Loucy (cell line): ENCODE measurements around the gene GNAQ.

ENCODE experiments used
- H2AFZ ChIP-seq: fragments of 200-600 bp; sonication (generic); 2 replicates; pipeline ENCODE4 v1.6.0; 2016; ENCODE audit warnings: antibody characterized with exemption, mild to moderate bottlenecking, low read length, moderate library complexity
- H3F3A ChIP-seq: fragments of 200-600 bp; 2 replicates; pipeline ENCODE4 v1.6.0; 2016; ENCODE audit warnings: antibody characterized with exemption, low read depth, mild to moderate bottlenecking
- H3K27me3 ChIP-seq: fragments of 200-600 bp; sonication (generic); 2 replicates; pipeline ENCODE4 v1.6.1; 2014; ENCODE audit warnings: low read length, mild to moderate bottlenecking; ENCODE audit not compliant: insufficient read depth, poor library complexity, severe bottlenecking
- H3K36me3 ChIP-seq: fragments of 200-600 bp; sonication (generic); 2 replicates; pipeline ENCODE4 v1.6.1; 2016; ENCODE audit warnings: low read length; ENCODE audit not compliant: insufficient read depth
- H3K4me1 ChIP-seq: fragments of 200-600 bp; sonication (generic); 2 replicates; pipeline ENCODE4 v1.5.1; 2014; ENCODE audit warnings: low read length, mild to moderate bottlenecking; ENCODE audit not compliant: insufficient read depth, poor library complexity, severe bottlenecking
- H3K4me2 ChIP-seq: fragments of 200-600 bp; sonication (generic); 2 replicates; pipeline ENCODE4 v1.6.0; 2014; ENCODE audit warnings: antibody characterized with exemption, low read length, low read depth, mild to moderate bottlenecking; ENCODE audit not compliant: poor library complexity, severe bottlenecking
- H3K4me3 ChIP-seq: fragments of 200-600 bp; sonication (generic); 2 replicates; pipeline ENCODE4 v1.5.1; 2014; ENCODE audit warnings: low read length, mild to moderate bottlenecking, mixed read lengths; ENCODE audit not compliant: poor library complexity, severe bottlenecking
- H3K79me2 ChIP-seq: fragments of 200-600 bp; sonication (generic); 2 replicates; pipeline ENCODE4 v1.6.1; 2014; ENCODE audit warnings: low read length; ENCODE audit not compliant: insufficient read depth
- H3K9ac ChIP-seq: fragments of 200-600 bp; sonication (generic); 2 replicates; pipeline ENCODE4 v1.6.0; 2014; ENCODE audit warnings: mild to moderate bottlenecking, low read depth, low read length, moderate library complexity; ENCODE audit not compliant: poor library complexity, severe bottlenecking
- H3K9me2 ChIP-seq: fragments of 200-600 bp; sonication (generic); replicated peaks from 2 replicates; pipeline ENCODE4 v1.6.1; 2016; ENCODE audit warnings: low read depth, low read length, mixed read lengths
- H3K9me3 ChIP-seq: fragments of 200-600 bp; sonication (generic); 2 replicates; pipeline ENCODE4 v1.6.1; 2014; ENCODE audit warnings: mild to moderate bottlenecking, antibody characterized with exemption, low read length, low read depth; ENCODE audit not compliant: insufficient read depth
- H4K20me1 ChIP-seq: fragments of 200-600 bp; sonication (generic); 2 replicates; pipeline ENCODE4 v1.6.0; 2014; ENCODE audit warnings: antibody characterized with exemption, low read length, mild to moderate bottlenecking; ENCODE audit not compliant: insufficient read depth, poor library complexity, severe bottlenecking
- EZH2phosphoT487 ChIP-seq: fragments of 200-600 bp; IDR thresholded peaks from 2 replicates; pipeline ENCODE4 v1.6.1; 2018; ENCODE audit warnings: antibody characterized with exemption, mild to moderate bottlenecking, moderate library complexity, borderline replicate concordance
- TF ChIP-seq, protein P1 (sequence below): fragments of 200-600 bp; sonication (generic); conservative IDR thresholded peaks from 2 replicates; pipeline ENCODE4 v1.5.1; 2014; ENCODE audit warnings: mild to moderate bottlenecking, antibody characterized with exemption, low read length

The GNAQ gene

DNA sequence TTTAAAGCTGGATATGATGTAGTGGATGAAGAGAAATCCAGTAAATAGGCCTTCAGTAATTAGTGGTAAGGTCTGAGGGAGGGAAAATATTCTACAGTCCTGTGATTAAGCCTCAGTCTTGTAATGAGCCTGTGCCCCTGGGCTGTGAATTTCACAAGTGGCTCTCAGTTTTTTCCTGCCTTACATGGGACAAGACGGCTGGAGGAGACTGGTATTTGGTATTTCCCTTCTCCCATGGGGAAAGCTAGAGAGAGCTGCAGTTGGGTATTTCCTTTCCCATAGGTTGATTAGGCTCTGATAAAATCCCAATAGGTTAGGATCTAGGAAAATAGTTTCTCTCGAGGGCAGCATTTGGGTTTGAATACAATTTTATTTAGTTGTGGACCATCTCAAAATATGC is 321.3 kb downstream of the GNAQ start:
- H3K9me2 ChIP-seq, result no peaks in the 10 kb centered on the region
- no peak overlapping the region for H2AFZ ChIP-seq
- H3K36me3 ChIP-seq, result no peaks in the 10 kb centered on the region; the same call in 1 of the 2 replicates
- no peaks in the 10 kb centered on the region for H3F3A ChIP-seq
- no peak overlapping the region for H3K9ac ChIP-seq
- no peaks in the 10 kb centered on the region for H3K79me2 ChIP-seq
- H4K20me1 ChIP-seq, result no peaks in the 10 kb centered on the region
- no peaks in the 10 kb centered on the region for H3K27me3 ChIP-seq
- H3K4me1 ChIP-seq, result no peaks in the 10 kb centered on the region
- H3K4me3 ChIP-seq, result no peak overlapping the region
- H3K4me2 ChIP-seq, result no peak overlapping the region
- no peaks in the 10 kb centered on the region for H3K9me3 ChIP-seq
- TF ChIP-seq, protein P1, sequence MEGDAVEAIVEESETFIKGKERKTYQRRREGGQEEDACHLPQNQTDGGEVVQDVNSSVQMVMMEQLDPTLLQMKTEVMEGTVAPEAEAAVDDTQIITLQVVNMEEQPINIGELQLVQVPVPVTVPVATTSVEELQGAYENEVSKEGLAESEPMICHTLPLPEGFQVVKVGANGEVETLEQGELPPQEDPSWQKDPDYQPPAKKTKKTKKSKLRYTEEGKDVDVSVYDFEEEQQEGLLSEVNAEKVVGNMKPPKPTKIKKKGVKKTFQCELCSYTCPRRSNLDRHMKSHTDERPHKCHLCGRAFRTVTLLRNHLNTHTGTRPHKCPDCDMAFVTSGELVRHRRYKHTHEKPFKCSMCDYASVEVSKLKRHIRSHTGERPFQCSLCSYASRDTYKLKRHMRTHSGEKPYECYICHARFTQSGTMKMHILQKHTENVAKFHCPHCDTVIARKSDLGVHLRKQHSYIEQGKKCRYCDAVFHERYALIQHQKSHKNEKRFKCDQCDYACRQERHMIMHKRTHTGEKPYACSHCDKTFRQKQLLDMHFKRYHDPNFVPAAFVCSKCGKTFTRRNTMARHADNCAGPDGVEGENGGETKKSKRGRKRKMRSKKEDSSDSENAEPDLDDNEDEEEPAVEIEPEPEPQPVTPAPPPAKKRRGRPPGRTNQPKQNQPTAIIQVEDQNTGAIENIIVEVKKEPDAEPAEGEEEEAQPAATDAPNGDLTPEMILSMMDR, result no peak
- no peak for TF ChIP-seq EZH2phosphoT487

DNA sequence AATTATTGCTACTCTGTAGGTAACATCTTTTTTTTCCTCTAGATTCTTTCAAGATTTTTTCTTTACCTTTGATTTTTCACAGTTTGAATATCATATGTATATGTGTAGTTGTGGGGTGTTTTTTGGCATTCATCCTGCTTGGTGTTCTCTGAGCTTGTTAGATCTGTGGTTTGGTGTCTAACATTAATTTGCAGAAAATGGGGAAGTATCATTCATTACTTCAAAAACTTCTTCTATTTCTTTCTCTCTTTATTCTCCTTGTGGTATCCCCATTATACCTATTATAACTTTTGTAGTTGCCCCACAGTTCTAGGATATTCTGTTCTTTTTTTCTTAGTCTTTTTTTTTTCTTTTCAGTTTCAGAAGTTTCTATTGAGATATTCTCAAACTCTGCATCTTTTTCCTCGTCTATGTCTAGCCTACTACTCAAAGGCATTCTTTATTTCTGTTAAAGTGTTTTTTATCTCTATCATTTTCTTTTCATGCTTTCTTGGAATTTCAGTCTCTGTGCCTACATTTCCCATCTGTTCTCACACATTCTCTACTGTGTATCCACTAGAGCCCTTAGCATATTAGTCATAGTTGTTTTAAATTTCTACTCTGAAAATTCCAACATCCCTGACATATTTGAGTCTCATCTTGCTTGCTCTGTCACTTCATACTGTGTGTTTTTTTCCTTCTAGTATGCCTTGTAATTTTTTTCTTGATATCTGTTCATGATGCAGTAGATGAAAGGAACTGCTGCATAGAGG is 323.4 kb downstream of the GNAQ start:
- Histone ChIP-seq H3K36me3 (no peaks in the 10 kb centered on the region; the same call in 1 of the 2 replicates), H3K27me3 (no peaks in the 10 kb centered on the region), H3K79me2 (no peaks in the 10 kb centered on the region), H3K9me2 (no peaks in the 10 kb centered on the region), H3K4me2 (no peak overlapping the region), H3K4me3 (no peak overlapping the region), H3K9ac (no peak overlapping the region), H3K9me3 (no peaks in the 10 kb centered on the region), H3K4me1 (no peaks in the 10 kb centered on the region), H3F3A (no peaks in the 10 kb centered on the region), H4K20me1 (no peaks in the 10 kb centered on the region), H2AFZ (no peak overlapping the region)
- no peak for TF ChIP-seq EZH2phosphoT487
- TF ChIP-seq, protein P1, result no peak

DNA sequence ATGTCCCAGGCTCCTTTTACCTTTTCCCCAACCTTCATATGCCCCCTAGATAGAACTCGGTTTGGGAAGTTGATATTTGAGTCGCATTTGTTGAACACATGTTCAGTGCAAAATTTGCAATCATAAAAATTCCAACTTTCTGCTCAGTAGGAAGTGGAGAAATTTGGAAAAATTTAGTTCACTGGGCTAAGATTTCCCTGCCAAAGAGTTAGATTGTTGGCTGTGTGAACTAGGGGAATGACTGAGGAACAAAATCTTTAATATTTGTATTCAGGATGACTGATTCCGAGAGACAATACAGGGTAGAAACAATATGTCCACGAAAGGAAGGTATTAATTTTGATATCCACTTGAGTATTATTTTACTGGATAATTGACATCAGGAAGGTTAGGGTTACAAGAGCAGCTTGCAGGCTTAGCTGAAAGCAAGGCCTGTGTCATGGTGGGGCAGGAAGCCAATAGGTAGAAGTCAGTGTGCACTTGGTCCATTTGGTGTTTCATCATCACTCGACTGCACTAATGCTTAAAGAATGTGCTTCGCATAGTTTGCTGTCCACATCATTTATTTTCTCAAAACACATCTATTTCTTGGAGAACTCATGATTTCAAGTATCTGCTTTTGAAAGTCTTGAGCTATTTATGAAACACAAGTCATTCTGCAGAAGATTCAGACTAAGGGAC is 324.1 kb downstream of the GNAQ start:
- no peaks in the 10 kb centered on the region; the same call in 1 of the 2 replicates for H3K36me3 ChIP-seq
- H3K4me3 ChIP-seq, result no peak overlapping the region
- H3F3A ChIP-seq, result no peaks in the 10 kb centered on the region
- H3K4me2 ChIP-seq, result no peak overlapping the region
- TF ChIP-seq, protein P1, result no peak
- TF ChIP-seq EZH2phosphoT487, result no peak
- no peaks in the 10 kb centered on the region for H4K20me1 ChIP-seq
- H3K27me3 ChIP-seq, result no peaks in the 10 kb centered on the region
- H3K4me1 ChIP-seq, result no peaks in the 10 kb centered on the region
- H3K9me2 ChIP-seq, result no peaks in the 10 kb centered on the region
- H3K79me2 ChIP-seq, result no peaks in the 10 kb centered on the region
- no peak overlapping the region for H3K9ac ChIP-seq
- no peaks in the 10 kb centered on the region for H3K9me3 ChIP-seq
- no peak overlapping the region for H2AFZ ChIP-seq
